GM18505 (cell line): ENCODE measurements around the gene LAMA2.

Source experiments
- ATAC-seq: cut with Tn5 transposase; IDR thresholded peaks from one replicate; pipeline ENCODE4 v1.9.1; 2021; ENCODE audit not compliant: unreplicated experiment
- POLR2A ChIP-seq: IDR thresholded peaks from 4 replicates; pipeline ENCODE4 v1.6.1; 2011; ENCODE audit warnings: borderline replicate concordance; ENCODE audit not compliant: insufficient read depth, insufficient read length; ENCODE audit errors: extremely low read depth

LAMA2 gene

GRCh38 chr6:129473546-129473945 is 590.6 kb downstream of the LAMA2 start:
- no peak for ATAC-seq
- no peak for TF ChIP-seq POLR2A

GRCh38 chr6:129475477-129476247 is 592.7 kb downstream of the LAMA2 start:
- ATAC-seq: no peak
- no peak for TF ChIP-seq POLR2A

GRCh38 chr6:129476248-129476564 is 593.3 kb downstream of the LAMA2 start:
- TF ChIP-seq POLR2A: no peak
- no peak for ATAC-seq

- no peak for TF ChIP-seq POLR2A
- ATAC-seq: no peak
These were observed 593.9 kb downstream of the LAMA2 start for GRCh38 chr6:129476810-129477209.

GRCh38 chr6:129478379-129478778 is 595.4 kb downstream of the LAMA2 start:
- ATAC-seq: no peak
- TF ChIP-seq POLR2A: no peak

- ATAC-seq: no peak
- no peak for TF ChIP-seq POLR2A
These were observed 598.8 kb downstream of the LAMA2 start for GRCh38 chr6:129481706-129482105.

GRCh38 chr6:129485746-129486145 is 602.8 kb downstream of the LAMA2 start:
- TF ChIP-seq POLR2A: no peak
- no peak for ATAC-seq

- ATAC-seq: no peak
- TF ChIP-seq POLR2A: no peak
These were observed 603.4 kb downstream of the LAMA2 start for GRCh38 chr6:129486327-129486726.

- no peak for ATAC-seq
- no peak for TF ChIP-seq POLR2A
These were observed 605.4 kb downstream of the LAMA2 start for GRCh38 chr6:129488313-129488712.

GRCh38 chr6:129489215-129489765 is 606.4 kb downstream of the LAMA2 start:
- TF ChIP-seq POLR2A: no peak

GRCh38 chr6:129490521-129491255 is 607.8 kb downstream of the LAMA2 start:
- ATAC-seq: peak; percentile 90
- TF ChIP-seq POLR2A: no peak

More at GRCh38 chr6:129489215-129489765, 606.4 kb downstream of the LAMA2 start:
- ATAC-seq: no peak

- ATAC-seq: no peak
- TF ChIP-seq POLR2A: no peak
These were observed 608.5 kb downstream of the LAMA2 start for GRCh38 chr6:129491436-129491835.

GRCh38 chr6:129492260-129492659 is 609.3 kb downstream of the LAMA2 start:
- TF ChIP-seq POLR2A: no peak
- no peak for ATAC-seq
